Effector CD8-positive, alpha-beta T cell (primary cell): ENCODE results near the gene TTC16.
A peak's percentile ranks its signal among the peaks of the same experiment; 100 is the strongest.
"Not testable (repeated sequence)": the region's sequence is repeated elsewhere in the genome, so short reads cannot be mapped to it uniquely, and the experiment has no call there.

ENCODE experiments used
- DNase-seq: peaks from one replicate; lab custom pipeline; 2025; lab: John Stamatoyannopoulos, UW

The TTC16 gene

GRCh38 chr9:127769101-127769500 is 53.2 kb downstream of the TTC16 start:
- no peak for DNase-seq

DNA sequence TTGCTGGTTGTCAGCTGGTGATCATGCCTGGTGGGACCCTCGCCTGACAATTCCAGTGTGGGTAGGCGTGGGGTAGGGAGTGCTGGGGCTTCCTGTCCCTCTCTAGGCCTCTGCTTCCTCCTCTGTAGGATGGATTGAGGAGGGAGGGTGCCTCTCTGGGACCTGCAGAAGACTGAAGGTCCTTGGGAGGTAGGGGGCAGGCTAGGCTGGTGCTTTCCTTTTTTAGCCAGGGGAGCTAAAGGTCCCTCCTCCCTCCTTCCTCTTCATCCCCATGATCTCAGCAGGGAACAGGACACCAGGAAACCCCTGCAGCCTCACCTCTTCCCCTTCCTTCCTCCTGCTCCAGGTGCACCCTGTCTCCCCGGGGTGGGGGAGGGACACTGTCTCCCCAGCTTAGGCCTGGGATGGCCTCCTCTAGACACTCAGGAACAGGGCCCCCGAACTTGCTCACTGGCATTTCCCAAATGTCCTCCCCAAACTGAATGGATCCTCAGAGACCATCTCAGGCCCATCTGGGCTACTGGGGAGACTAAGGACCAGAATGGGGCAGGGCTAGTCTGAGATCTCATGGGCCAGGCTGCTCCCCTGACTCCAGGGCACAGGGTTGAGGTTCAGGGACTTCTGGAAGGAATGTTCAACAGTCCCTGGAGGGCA is 54.2 kb downstream of the TTC16 start:
- DNase-seq: no peak

GRCh38 chr9:127770583-127770904 is 54.7 kb downstream of the TTC16 start:
- no peak for DNase-seq

DNA sequence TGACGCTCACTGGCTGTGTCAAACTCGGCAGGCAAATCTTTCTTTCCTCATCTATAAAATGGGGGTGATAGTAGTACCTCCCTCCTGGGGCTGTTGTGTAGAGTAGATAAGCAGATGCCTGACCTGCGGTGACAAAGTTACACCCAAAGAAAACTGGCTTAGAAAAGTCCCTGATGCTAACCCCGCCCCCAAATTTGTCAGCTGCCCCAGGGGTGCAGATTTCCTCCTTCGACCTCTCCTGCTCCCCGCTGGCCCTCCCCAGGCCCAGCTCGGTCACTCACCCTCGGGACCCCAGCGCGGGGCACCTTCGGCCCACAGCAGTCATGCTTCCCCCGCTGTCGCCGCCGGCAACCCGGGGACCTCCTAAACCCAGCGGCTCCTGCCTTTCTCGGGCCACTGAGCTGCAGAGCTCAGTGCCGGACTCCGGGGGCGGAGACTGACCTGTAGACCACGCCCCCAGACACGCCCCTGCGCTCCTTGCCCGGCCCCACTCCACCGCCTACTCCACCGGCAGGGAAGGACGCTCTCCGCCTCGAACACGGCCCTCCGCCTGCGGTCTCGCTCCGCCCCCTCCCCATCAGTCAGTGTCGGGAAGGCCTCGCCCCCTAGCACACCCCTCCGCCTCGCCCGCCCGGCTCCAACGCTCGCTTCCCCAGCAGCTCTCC is 55.2 kb downstream of the TTC16 start:
- DNase-seq: peak; percentile 88

DNA sequence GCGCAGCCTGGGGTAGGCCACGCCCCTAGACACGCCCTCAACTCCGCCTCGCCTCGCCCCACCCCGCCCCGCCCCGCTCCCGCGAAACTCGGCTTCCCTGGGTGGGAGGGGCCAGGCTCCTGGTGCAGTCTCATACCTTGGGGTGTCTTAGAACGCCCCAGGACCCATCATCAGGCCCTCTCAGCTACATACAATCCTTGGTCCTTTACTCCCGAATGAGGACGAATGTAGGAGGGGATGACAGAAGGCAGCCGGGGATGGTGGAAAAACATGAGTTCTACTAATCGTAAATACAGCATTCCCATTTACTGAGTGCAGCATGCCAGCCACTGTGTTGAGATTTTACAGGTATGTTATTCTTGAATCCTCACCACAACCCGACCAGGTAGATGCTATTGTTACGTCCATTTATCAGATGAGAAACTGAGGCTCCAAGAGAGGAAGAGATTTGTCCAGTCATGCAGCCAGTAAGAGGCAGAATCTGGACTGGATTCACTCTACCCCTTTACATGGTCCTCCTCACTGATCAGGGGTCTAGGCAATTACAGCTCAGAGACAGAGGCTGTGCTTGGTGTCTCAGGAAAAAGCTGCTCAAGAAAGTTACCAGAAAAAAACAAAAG is 55.8 kb downstream of the TTC16 start:
- DNase-seq: no peak

- no peak for DNase-seq
These were observed 56.7 kb downstream of the TTC16 start for GRCh38 chr9:127772603-127773002.

DNA sequence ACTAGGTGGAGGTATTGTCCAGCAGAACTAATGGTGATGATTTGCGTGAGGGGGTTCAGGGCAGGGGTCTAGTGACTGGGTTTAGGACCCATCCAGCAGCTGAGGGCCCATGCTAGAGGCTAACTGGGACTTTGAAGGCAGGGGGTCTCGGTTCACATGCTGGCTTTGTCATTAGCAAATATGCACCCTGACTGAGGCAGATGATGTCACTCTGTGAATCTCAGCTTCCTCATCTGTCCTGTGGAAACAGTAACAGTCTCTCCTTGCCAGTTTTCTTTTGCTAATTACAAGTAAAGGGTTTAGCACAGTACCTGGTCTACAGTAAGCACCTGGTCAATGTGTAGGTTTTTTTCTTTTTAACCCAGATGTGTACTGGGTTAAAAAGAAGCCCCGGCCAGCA is 57.4 kb downstream of the TTC16 start:
- DNase-seq: no peak

- no peak for DNase-seq
These were observed 58.1 kb downstream of the TTC16 start for GRCh38 chr9:127773981-127774380.

DNA sequence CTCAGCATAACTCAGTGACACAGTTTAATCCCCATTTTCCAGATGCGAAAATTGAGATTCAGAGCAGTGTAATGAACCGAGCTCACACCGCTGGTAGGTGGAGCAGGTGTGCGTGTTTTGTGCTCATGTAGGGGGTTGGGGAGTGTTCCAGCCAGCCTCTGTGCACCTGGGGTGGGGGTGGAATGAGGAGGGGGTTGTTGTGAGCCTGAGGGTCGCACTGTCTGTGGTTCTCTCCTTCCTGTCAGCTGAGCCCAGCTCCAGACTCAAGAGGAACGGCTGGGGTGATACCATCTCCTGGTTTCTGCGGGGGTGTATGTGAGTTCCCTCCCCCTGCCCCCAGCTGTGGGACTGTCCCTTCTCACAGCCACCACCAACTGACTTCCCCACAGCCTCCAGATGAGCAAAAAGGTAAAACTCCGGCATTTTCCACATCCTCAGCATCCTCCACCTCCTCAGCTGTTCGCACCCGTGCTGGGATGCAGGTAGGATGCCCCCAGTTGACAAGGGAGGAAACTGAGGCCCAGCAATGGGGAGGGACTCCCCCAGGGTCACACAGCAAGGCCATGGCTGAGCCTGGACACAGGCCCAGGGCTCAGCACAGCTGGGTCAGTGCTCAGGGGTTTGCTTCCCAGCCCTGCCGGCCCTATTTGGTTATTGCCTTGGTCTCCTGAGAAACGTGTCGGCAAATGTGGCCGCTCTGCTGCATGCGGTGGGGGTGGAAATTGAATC is 60.5 kb downstream of the TTC16 start:
- DNase-seq: peak; percentile 54

DNA sequence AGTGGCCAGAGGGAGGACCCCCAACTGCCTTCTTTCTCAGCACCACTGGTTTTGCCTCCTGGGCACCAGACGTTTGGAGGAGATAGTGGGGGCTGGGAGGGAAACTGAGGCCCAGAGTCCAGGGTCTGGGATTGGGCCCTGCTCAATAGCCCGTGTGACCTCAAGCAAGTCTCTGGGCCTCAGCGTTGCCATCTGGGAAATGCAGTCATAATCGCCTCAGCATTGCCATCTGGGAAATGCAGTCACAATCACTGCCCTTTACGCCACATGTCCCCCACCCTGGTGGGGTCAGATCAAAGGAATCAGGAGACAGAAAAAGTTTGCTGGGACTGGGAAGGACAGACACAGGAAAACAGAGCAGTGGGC is 61.0 kb downstream of the TTC16 start:
- no peak for DNase-seq

DNA sequence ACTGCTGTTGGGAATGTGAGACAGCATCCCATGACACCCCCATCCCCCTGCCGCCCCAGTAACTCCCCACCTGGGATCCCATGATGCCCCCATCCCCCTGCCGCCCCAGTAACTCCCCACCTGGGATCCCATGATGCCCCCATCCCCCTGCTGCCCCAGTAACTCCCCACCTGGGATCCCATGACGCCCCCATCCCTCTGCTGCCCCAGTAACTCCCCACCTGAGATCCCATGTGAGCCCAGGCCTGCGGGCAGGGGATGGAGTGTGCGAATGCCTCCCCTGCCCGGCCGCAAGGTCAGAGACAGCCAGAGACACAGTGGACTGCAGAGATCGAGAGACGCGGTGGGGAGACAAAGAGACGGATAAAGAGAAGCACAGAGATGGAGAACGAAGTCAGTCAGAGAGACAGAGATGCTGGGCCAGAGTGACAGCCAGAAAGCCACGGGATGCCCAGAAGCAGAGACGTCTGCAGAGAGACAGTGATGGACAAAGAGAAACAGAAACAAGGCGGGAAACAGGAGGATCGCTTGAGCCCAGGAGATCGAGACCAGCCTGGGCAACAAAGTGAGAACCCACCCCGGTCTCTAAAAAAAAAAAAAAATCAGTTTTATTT is 61.6 kb downstream of the TTC16 start:
- no peak for DNase-seq

- no peak for DNase-seq
These were observed 62.6 kb downstream of the TTC16 start, which contains the start of gene SH2D3C for GRCh38 chr9:127778280-127779135. TSS of gene SH2D3C (minus strand) at chr9:127778666. CDS start at chr9:127778627, 39 bp downstream.

GRCh38 chr9:127779136-127779981 is 63.5 kb downstream of the TTC16 start:
- no peak for DNase-seq

GRCh38 chr9:127780126-127780885 is 64.4 kb downstream of the TTC16 start:
- no peak for DNase-seq

- DNase-seq: not testable (repeated sequence)
These were observed 65.0 kb downstream of the TTC16 start for GRCh38 chr9:127780909-127781308.
